Measurements from ENCODE around the gene CABP1.

The CABP1 gene

GRCh38 chr12:120686690-120687577 lies 46.5 kb downstream of the CABP1 start, which contains the start of gene MLEC:
Gene MLEC (plus strand): TSS chr12:120687149. CDS start chr12:120687297, 148 bp downstream.
- TF ChIP-seq CTCF (conservative IDR thresholded peaks at IDR 0.05) = no peak
- peak; percentile 72 for TF ChIP-seq ZFX (IDR thresholded peaks at IDR 0.05)
- peak within 1 kb of the TSS; percentile 91 for H3K27ac ChIP-seq

GRCh38 chr12:120687578-120688289 lies 47.3 kb downstream of the CABP1 start:
- H3K27ac ChIP-seq = peak overlapping the region; percentile 91
- TF ChIP-seq CTCF (conservative IDR thresholded peaks at IDR 0.05) (no peak), ZFX (IDR thresholded peaks at IDR 0.05) (peak; percentile 61; the same call in 1 of the 2 replicates)

- no peak for TF ChIP-seq CTCF (conservative IDR thresholded peaks at IDR 0.05)
- no peak for TF ChIP-seq ZFX (IDR thresholded peaks at IDR 0.05)
- peak overlapping the region; percentile 91 for H3K27ac ChIP-seq
Measured at GRCh38 chr12:120688527-120689071, 48.2 kb downstream of the CABP1 start.

GRCh38 chr12:120689397-120690082 lies 49.1 kb downstream of the CABP1 start:
- peak overlapping the region; percentile 91 for H3K27ac ChIP-seq
- TF ChIP-seq CTCF (conservative IDR thresholded peaks at IDR 0.05) = no peak
- TF ChIP-seq ZFX (IDR thresholded peaks at IDR 0.05) = no peak

- no peak for TF ChIP-seq CTCF (conservative IDR thresholded peaks at IDR 0.05)
- TF ChIP-seq ZFX (IDR thresholded peaks at IDR 0.05) = no peak
- no peak overlapping the region; the same call in 1 of the 2 replicates for H3K27ac ChIP-seq
Measured at GRCh38 chr12:120690083-120690450, 49.6 kb downstream of the CABP1 start.

GRCh38 chr12:120690978-120691377 lies 50.6 kb downstream of the CABP1 start:
- peak overlapping the region; percentile 64; the same call in 1 of the 2 replicates for H3K27ac ChIP-seq
- no peak for TF ChIP-seq ZFX (IDR thresholded peaks at IDR 0.05)
- no peak for TF ChIP-seq CTCF (conservative IDR thresholded peaks at IDR 0.05)

Measured in C4-2B (cell line).